SIG-M5 (cell line): ENCODE measurements around the gene PCDHA4.

Experiments
- DNase-seq: peaks from one replicate; lab custom pipeline; 2025; lab: John Stamatoyannopoulos, UW

Gene PCDHA4

GRCh38 chr5:140855772-140856674 lies 49.2 kb downstream of the PCDHA4 start, which contains the start of gene PCDHA10:
PCDHA10 (plus strand) TSS chr5:140855897; CDS start chr5:140856049, 152 bp downstream.
- no peak for DNase-seq

GRCh38 chr5:140857177-140857986 lies 50.5 kb downstream of the PCDHA4 start:
- DNase-seq, result no peak

GRCh38 chr5:140857987-140858240 lies 51.0 kb downstream of the PCDHA4 start:
- DNase-seq, result no peak

GRCh38 chr5:140862441-140863295 lies 55.8 kb downstream of the PCDHA4 start:
- no peak for DNase-seq
